ENCODE data around the gene YIPF7.

DNA sequence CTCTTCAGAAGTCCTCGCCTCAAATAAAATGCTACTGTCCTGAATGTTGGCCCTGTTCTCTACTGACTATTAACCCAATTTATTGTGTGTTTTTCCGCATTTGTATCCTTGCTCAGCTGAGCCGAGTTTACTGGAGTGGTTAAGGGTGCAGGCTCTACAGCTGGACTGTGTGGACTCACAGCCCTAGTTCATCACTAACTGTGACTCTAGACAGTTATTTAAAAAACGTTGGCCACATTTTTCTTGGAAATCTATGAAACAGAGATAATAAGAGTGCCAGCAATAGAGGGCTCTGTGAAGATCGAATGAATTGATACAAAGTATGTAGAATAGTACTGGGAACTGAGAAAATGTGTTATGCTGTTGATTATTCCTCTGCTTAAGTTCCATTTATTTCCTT is 23.9 kb upstream of the YIPF7 start:
- TF ChIP-seq, protein P1, sequence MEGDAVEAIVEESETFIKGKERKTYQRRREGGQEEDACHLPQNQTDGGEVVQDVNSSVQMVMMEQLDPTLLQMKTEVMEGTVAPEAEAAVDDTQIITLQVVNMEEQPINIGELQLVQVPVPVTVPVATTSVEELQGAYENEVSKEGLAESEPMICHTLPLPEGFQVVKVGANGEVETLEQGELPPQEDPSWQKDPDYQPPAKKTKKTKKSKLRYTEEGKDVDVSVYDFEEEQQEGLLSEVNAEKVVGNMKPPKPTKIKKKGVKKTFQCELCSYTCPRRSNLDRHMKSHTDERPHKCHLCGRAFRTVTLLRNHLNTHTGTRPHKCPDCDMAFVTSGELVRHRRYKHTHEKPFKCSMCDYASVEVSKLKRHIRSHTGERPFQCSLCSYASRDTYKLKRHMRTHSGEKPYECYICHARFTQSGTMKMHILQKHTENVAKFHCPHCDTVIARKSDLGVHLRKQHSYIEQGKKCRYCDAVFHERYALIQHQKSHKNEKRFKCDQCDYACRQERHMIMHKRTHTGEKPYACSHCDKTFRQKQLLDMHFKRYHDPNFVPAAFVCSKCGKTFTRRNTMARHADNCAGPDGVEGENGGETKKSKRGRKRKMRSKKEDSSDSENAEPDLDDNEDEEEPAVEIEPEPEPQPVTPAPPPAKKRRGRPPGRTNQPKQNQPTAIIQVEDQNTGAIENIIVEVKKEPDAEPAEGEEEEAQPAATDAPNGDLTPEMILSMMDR (IDR thresholded peaks at IDR 0.05 in 8 of 11, conservative IDR thresholded peaks at IDR 0.05 in 3 of 11) = no peak
- TF ChIP-seq POLR2AphosphoS5 (IDR thresholded peaks at IDR 0.05) (no peak), POLR2A (IDR thresholded peaks at IDR 0.05) (no peak)
